Measurements from ENCODE around the gene EMP1. TPM values are rescaled to one million over a fixed set of nuclear protein-coding genes. Genes with fewer than 3 reads are reported as not detected.

The EMP1 gene
- total and polyA plus RNA-seq, 2 of the 8 experiments (the other 6 are each of a cell fraction or from before 2014, with no cell fraction given) = 0.17 to 0.65 TPM

- Histone ChIP-seq H3K14ac (ENCODE audit: insufficient read length) (no peak overlapping the region), H2BK120ac (replicated peaks; ENCODE audit: low read depth, low read length) (no peak overlapping the region), H3K79me1 (ENCODE audit: low read depth, low read length) (no peaks in the 10 kb centered on the region), H3K79me2 (ENCODE audit: control insufficient read depth in 1 of 2, insufficient read depth in 2 of 2, low read length in 2 of 2) (no peaks in the 10 kb centered on the region), H3K4ac (replicated peaks; ENCODE audit: insufficient read length, low read depth, low read length) (no peak overlapping the region), H4K91ac (replicated peaks; ENCODE audit: insufficient read length, low read length) (no peak overlapping the region), H2BK12ac (ENCODE audit: low read depth, low read length) (peak overlapping the region; percentile 35; the same call in 1 of the 2 replicates), H3K27ac (ENCODE audit: low read depth, low read length) (no peak overlapping the region), H2AK5ac (ENCODE audit: low read depth, low read length) (no peak overlapping the region), H2BK20ac (ENCODE audit: low read length) (no peak overlapping the region), H3K23ac (ENCODE audit: insufficient read length) (no peak overlapping the region), H4K8ac (ENCODE audit: extremely low read depth, insufficient read depth, low read length) (no peak overlapping the region), H2AFZ (ENCODE audit: low read length) (no peak overlapping the region), H3K9ac (replicated peaks in 1 of 4; ENCODE audit: extremely low read depth in 1 of 4, low read depth in 3 of 4, low read length in 3 of 4) (no peak overlapping the region), H4K20me1 (replicated peaks in 1 of 2; ENCODE audit: control insufficient read depth in 1 of 2, insufficient read depth in 2 of 2, low read length in 2 of 2) (no peaks in the 10 kb centered on the region), H3K18ac (ENCODE audit: extremely low read depth, low read length) (no peak overlapping the region), H3K36me3 (ENCODE audit: control insufficient read depth in 2 of 4, insufficient read depth in 4 of 4, low read length in 3 of 4) (no peaks in the 10 kb centered on the region), H4K5ac (ENCODE audit: insufficient read length, low read depth, low read length) (no peak overlapping the region), H3K4me2 (ENCODE audit: insufficient read depth in 1 of 2, low read depth in 2 of 2, low read length in 2 of 2) (no peak overlapping the region), H3K9me3 (ENCODE audit: insufficient read depth in 2 of 2, low read depth in 1 of 2, low read length in 1 of 2) (no peaks in the 10 kb centered on the region), H3K4me1 (replicated peaks in 1 of 4; ENCODE audit: control insufficient read depth in 3 of 4, insufficient read depth in 4 of 4, low read length in 3 of 4) (peaks cover 3 to 18% (median 7%) of the 10 kb centered on the region in 4 experiments), H3K23me2 (ENCODE audit: low read depth, low read length) (no peaks in the 10 kb centered on the region), H2BK15ac (ENCODE audit: low read length) (no peak overlapping the region), H3K4me3 (ENCODE audit: extremely low read depth in 1 of 4, insufficient read depth in 2 of 4, low read depth in 3 of 4, low read length in 4 of 4) (no peak overlapping the region), H2BK5ac (ENCODE audit: low read depth, low read length) (no peak overlapping the region), H3K27me3 (replicated peaks in 1 of 4; ENCODE audit: control insufficient read depth in 3 of 4, extremely low read depth in 1 of 4, insufficient read depth in 3 of 4, low read length in 3 of 4) (no peaks in the 10 kb centered on the region), H3K56ac (replicated peaks; ENCODE audit: insufficient read length, low read depth, low read length) (no peak overlapping the region)
- DNase-seq (ENCODE audit: low read depth in 1 of 2, low spot score in 2 of 2) (no peak), FAIRE-seq (no peak)
- 86% methylated on average over 7 of the region's 7 CpGs; no CpG with 5 or more reads in 1 of the 2 experiments for WGBS, 2 experiments (ENCODE audit: extremely low coverage in 1 of 2, insufficient coverage in 1 of 2, insufficient read length in 1 of 2, insufficient replicate concordance in 2 of 2, low coverage in 1 of 2, low lambda C conversion rate in 2 of 2, missing lambda C conversion rate in 1 of 2)
- CTCF ChIA-PET (ENCODE audit: partially characterized antibody) = interaction anchor here (0.8 to 10.8 kb wide), 18 partner anchors 21 to 373 kb away, joined by 3 to 162 read pairs (median 6); partner anchors contain the start of gene GSG1
- POLR2A ChIA-PET (ENCODE audit: partially characterized antibody) = interaction anchor here (0.6 to 1.1 kb wide), 2 partner anchors 121 to 293 kb away, joined by 3 read pairs; no protein-coding TSS in a partner anchor
- TF ChIP-seq TAF1 (IDR thresholded peaks at IDR 0.05; ENCODE audit: low read depth, low read length) (no peak), POLR2A (IDR thresholded peaks at IDR 0.05; ENCODE audit: control extremely low read depth in 1 of 2, low read depth in 2 of 2, low read length in 2 of 2) (no peak), PHF8 (conservative IDR thresholded peaks at IDR 0.05; ENCODE audit: low read depth, low read length) (no peak), FOSL1 (IDR thresholded peaks at IDR 0.05; ENCODE audit: insufficient read depth, low read depth, low read length) (no peak)
These were observed 13.1 kb downstream of the EMP1 start for GRCh38 chr12:13209436-13210235.

Measured in H1 (cell line).